Sigmoid colon (tissue), 4 donors: ENCODE results near the gene CYP26B1.

Experiments used
- EP300 ChIP-seq, 4 donors: sonication (generic); formaldehyde crosslinking; IDR thresholded peaks; one replicate each; pipeline ENCODE4 v1.6.1; 2017; ENCODE audit warnings: antibody characterized with exemption in 4 of 4
- TF ChIP-seq, protein P1 (sequence below), 4 experiments: fragments of 450-650 bp in 3 of 4; fragments of 200-600 bp in 1 of 4; IDR thresholded peaks; one replicate each; pipeline ENCODE4 v1.5.1; 2016 to 2019; ENCODE audit warnings: antibody characterized with exemption in 4 of 4, mild to moderate bottlenecking in 3 of 4, moderate library complexity in 2 of 4

DNA sequence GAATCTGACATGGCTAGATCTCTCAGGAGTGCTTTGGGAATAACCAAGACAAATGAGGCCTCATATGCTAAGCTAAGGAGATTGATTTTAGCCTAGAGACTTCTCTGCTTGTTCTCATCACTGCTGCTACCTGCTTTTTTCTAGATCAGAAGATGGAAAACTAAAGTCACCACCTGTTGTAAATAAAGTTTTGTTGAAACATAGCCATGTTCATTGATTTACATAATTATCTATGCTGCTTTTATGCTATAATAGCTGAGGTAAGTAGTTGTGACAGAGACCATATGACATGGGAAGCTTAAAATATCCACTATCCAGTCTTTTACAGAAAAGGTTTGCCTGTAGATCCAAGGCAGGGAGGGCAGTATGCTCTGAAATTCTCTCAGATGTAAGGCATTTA is 46.1 kb upstream of the CYP26B1 start:
- no peak for TF ChIP-seq EP300 (IDR thresholded peaks at IDR 0.05)
- TF ChIP-seq, protein P1, sequence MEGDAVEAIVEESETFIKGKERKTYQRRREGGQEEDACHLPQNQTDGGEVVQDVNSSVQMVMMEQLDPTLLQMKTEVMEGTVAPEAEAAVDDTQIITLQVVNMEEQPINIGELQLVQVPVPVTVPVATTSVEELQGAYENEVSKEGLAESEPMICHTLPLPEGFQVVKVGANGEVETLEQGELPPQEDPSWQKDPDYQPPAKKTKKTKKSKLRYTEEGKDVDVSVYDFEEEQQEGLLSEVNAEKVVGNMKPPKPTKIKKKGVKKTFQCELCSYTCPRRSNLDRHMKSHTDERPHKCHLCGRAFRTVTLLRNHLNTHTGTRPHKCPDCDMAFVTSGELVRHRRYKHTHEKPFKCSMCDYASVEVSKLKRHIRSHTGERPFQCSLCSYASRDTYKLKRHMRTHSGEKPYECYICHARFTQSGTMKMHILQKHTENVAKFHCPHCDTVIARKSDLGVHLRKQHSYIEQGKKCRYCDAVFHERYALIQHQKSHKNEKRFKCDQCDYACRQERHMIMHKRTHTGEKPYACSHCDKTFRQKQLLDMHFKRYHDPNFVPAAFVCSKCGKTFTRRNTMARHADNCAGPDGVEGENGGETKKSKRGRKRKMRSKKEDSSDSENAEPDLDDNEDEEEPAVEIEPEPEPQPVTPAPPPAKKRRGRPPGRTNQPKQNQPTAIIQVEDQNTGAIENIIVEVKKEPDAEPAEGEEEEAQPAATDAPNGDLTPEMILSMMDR (IDR thresholded peaks at IDR 0.05): no peak
